Activated naive CD8-positive, alpha-beta T cell treated with anti-CD3 and anti-CD28 coated beads, Interleukin-2, amount 50 U/mL, for 24 hours (primary cell): ENCODE data around the gene DNAJA3.

Source experiments
- ATAC-seq: fragments of 150-1000 bp; cut with Tn5 transposase; one replicate; pipeline ENCODE4 v1.10.0; 2021
- DNase-seq: peaks from one replicate; pipeline ENCODE4 v3.0.0; 2021
- H3K27ac Mint-ChIP-seq: one replicate; pipeline ENCODE4 v1.8.0; 2021; ENCODE audit warnings: mild to moderate bottlenecking, mixed read lengths
- H3K27me3 Mint-ChIP-seq: one replicate; pipeline ENCODE4 v1.8.0; 2021; ENCODE audit warnings: mixed read lengths
- H3K36me3 Mint-ChIP-seq: one replicate; pipeline ENCODE4 v1.8.0; 2021; ENCODE audit warnings: low read depth, mixed read lengths
- H3K4me1 Mint-ChIP-seq: one replicate; pipeline ENCODE4 v1.8.0; 2021; ENCODE audit warnings: mixed read lengths
- H3K4me3 Mint-ChIP-seq: one replicate; pipeline ENCODE4 v1.8.0; 2021; ENCODE audit warnings: mild to moderate bottlenecking, moderate library complexity, mixed read lengths
- H3K9me3 Mint-ChIP-seq: one replicate; pipeline ENCODE4 v1.8.0; 2021; ENCODE audit warnings: mixed read lengths

Gene DNAJA3

DNA sequence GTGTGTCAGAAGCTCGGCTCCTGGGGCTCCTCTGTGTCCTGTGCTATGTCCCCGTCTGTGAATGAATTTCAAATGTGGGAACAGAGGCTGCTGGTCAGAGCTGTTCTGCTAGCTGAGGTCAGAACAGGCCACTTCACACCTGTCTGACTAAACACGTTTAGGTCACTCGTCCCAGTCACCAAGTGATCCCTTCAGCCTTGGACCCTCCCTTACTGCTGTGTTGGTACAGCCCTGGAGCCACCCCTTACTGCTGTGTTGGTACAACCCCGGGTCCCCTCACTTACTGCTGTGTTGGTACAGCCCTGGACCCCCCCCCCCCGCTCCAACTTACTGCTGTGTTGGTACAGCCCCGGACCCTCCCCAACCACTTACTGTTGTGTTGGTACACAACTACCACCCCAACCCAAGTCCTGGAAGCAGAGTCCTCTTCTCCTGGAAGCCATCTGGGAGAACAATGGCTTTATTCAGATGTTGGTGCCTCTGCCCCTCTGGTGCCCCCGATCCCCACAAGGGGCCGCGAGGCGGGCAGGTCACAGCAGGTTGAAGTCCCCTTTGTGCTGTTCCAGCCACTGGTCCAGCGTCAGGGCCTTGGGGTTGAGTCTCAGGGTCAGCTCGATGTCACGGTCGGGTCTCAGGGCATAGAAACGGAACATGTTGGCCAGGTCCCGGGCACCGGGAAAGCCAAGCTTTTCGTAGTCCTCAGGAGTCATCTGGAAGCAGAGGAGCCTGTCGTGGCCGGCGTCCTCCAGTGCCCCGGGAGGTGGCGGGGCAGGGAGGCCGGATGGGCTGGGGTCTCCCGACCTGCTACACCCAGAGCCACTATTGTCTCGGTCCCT lies 35.8 kb downstream of the DNAJA3 start:
- Mint-ChIP-seq H3K27ac (no peak overlapping the region), H3K9me3 (no peaks in the 10 kb centered on the region), H3K4me3 (no peak overlapping the region), H3K36me3 (peaks cover 34% of the 10 kb centered on the region), H3K4me1 (peaks cover 25% of the 10 kb centered on the region), H3K27me3 (no peaks in the 10 kb centered on the region)
- no peak for ATAC-seq
- no peak for DNase-seq

DNA sequence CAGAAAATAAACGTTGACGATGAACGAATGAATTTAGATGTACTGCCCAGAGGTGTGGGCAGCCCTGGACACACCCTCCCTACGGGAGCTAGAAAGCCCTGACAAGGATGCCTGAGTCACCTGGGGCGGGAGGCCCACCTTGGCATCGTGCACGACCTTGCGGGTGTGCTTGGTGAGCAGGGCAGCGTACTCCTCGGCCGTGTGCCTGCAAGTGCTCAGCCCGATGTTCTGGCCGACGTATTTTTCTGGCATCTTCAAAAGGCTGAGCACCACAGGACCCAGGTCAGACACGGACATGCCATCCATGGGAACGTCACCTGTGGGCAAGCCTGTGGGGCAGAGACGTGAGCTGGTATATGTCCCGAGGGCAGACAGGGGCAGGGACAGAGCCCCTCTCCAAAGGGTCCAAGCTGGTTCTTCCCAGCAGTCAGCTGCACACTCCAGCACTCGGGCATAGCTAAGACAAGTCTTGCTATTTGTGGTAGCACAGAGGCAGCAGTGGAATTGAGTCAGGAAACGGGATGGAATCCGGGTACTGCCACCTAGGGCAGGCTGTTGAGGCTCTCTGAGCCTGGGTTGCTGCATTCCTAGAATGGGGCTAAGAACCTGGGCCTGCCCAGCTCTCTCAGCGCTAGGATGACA lies 38.0 kb downstream of the DNAJA3 start:
- no peaks in the 10 kb centered on the region for H3K27me3 Mint-ChIP-seq
- peaks cover 30% of the 10 kb centered on the region for H3K36me3 Mint-ChIP-seq
- H3K27ac Mint-ChIP-seq, result peak overlapping the region; percentile 49

DNA sequence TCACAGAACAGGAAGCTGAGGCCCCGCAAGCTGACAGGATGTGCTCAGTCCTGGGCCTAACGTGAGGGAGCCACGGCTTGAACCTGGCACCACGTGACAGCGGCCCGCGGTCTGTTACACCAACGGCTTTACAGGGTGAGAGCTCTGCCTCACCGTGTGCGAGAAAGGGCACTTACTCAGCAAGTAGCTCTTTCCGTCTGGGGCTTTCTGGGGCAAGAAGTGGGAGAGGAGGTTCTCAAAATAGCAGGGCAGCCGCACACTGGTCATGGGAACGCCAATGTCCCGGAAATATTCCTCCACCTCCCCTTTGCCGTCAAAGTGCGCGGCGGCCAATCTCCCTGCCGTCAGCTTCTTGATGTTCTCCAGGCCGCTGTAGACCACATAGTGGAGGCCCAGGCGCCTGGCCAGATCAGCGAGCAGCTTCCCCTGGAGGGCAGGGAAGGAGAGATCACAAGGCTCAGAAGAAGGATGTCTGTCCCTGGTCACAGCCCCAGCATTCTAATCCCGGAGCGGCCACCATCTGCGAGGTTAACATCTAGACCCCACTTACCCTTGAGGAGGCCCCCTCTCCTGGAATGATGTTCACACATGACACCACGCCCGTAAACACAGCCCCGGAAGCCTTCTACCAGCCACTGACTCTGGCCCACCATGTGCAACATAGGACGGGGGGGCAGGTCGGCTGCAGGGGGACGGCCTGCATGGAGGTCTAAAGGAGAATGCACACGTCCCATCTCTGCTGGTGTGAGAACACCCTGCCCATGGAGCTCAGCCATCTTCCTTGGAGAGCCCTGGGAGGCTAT lies 40.5 kb downstream of the DNAJA3 start:
- peak overlapping the region; percentile 83 for H3K27ac Mint-ChIP-seq
- H3K9me3 Mint-ChIP-seq, result no peaks in the 10 kb centered on the region
- ATAC-seq (peak; percentile 98), DNase-seq (peak; percentile 66)
- peaks cover 21% of the 10 kb centered on the region for H3K4me1 Mint-ChIP-seq
- no peaks in the 10 kb centered on the region for H3K27me3 Mint-ChIP-seq
- peak overlapping the region; percentile 11 for H3K4me3 Mint-ChIP-seq
- peaks cover 19% of the 10 kb centered on the region for H3K36me3 Mint-ChIP-seq

More for the DNA sequence above, 38.0 kb downstream of the DNAJA3 start:
- ATAC-seq, result no peak
- Mint-ChIP-seq H3K4me3 (no peak overlapping the region), H3K9me3 (no peaks in the 10 kb centered on the region), H3K4me1 (peaks cover 28% of the 10 kb centered on the region)
- DNase-seq, result no peak

DNA sequence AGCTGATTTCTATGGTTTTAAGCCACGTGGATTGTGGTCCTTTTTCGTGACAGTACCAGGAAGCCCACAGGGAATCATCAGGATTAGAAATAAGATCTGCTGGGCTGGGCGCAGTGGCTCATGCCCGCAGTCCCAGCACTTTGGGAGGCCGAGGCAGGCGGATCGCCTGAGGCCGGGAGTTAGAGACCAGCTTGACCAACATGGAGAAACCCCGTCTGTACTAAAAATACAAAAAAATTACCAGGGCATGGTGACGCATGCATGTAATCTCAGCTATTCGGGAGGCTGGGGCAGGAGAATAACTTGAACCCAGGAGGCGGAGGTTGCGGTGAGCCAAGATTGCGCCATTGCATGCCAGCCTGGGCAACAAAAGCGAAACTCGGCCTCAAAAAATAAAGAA lies 42.2 kb downstream of the DNAJA3 start:
- H3K27ac Mint-ChIP-seq, result no peak overlapping the region
- peaks cover 21% of the 10 kb centered on the region for H3K36me3 Mint-ChIP-seq
- H3K4me1 Mint-ChIP-seq, result peaks cover 25% of the 10 kb centered on the region
- H3K4me3 Mint-ChIP-seq, result no peak overlapping the region
- no peaks in the 10 kb centered on the region for H3K27me3 Mint-ChIP-seq
- ATAC-seq (no peak), DNase-seq (no peak)
- H3K9me3 Mint-ChIP-seq, result no peaks in the 10 kb centered on the region

DNA sequence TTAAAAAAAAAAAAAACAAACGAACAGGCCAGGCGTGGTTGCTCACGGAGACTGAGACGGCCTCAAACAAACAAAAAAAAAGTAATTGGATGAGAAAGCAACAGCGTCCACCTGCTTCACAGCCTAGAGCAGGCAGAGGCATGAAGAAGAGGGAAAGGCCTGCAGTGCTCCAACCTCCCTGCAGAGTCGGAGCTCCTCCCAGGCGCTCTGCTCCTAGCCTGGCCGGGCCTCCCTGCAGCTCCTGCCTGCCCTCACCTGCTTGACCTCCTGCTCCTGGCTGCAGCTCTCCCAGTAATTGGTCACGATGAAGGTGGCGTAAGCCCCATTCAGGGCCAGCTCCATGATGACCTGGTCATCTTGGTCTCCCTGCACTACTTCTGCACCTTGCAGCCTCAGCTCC lies 43.3 kb downstream of the DNAJA3 start:
- Mint-ChIP-seq H3K27ac (no peak overlapping the region), H3K36me3 (peaks cover 19% of the 10 kb centered on the region)

DNA sequence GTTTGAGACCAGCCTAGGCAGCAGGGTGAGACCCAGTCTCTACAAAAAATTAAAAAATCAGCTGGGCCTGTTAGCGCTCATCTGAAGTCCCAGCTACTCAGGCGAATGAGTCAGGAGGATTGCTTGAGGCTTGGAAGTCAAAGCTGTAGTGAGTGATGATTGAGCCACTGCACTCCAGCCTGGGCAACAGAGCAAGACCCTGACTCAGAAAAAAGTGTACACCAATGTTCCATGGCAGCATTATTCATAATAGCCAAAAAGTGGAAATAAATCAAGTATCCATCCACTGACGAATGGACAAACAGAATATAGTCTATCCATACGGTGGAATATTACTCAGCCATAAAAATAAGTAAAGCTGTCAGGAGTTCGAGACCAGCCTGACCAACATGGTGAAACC lies 46.2 kb downstream of the DNAJA3 start:
- Mint-ChIP-seq H3K27ac (no peak overlapping the region), H3K27me3 (no peaks in the 10 kb centered on the region), H3K36me3 (peaks cover 10% of the 10 kb centered on the region), H3K4me1 (peaks cover 28% of the 10 kb centered on the region), H3K9me3 (no peaks in the 10 kb centered on the region), H3K4me3 (no peak overlapping the region)
- ATAC-seq (no peak), DNase-seq (no peak)

More for the DNA sequence above, 43.3 kb downstream of the DNAJA3 start:
- Mint-ChIP-seq H3K4me1 (peaks cover 32% of the 10 kb centered on the region), H3K4me3 (no peak overlapping the region), H3K27me3 (no peaks in the 10 kb centered on the region), H3K9me3 (no peaks in the 10 kb centered on the region)
- ATAC-seq, result no peak
- DNase-seq, result no peak

DNA sequence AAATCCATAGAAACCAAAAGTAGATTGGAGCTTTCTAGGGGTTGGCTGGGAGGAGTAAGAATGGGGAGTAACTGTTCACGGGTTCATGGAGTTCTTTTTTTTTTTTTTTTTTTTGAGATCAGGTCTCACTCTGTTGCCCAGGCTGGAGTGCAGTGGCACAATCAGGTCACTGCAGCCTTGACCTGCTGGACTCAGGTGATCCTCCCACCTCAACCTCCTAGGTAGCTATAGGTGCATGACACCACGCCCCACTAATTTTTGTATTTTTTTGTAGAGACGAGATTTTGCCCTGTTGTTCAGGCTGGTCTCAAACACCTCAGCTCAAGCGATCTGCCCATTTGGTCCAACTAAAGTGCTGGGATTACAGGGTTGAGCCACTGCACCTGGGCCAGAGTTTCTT lies 47.2 kb downstream of the DNAJA3 start:
- no peak for ATAC-seq
- Mint-ChIP-seq H3K4me1 (peaks cover 32% of the 10 kb centered on the region), H3K36me3 (peaks cover 10% of the 10 kb centered on the region), H3K9me3 (no peaks in the 10 kb centered on the region), H3K4me3 (peak overlapping the region; percentile 87), H3K27ac (peak overlapping the region; percentile 54), H3K27me3 (no peaks in the 10 kb centered on the region)
- no peak for DNase-seq

DNA sequence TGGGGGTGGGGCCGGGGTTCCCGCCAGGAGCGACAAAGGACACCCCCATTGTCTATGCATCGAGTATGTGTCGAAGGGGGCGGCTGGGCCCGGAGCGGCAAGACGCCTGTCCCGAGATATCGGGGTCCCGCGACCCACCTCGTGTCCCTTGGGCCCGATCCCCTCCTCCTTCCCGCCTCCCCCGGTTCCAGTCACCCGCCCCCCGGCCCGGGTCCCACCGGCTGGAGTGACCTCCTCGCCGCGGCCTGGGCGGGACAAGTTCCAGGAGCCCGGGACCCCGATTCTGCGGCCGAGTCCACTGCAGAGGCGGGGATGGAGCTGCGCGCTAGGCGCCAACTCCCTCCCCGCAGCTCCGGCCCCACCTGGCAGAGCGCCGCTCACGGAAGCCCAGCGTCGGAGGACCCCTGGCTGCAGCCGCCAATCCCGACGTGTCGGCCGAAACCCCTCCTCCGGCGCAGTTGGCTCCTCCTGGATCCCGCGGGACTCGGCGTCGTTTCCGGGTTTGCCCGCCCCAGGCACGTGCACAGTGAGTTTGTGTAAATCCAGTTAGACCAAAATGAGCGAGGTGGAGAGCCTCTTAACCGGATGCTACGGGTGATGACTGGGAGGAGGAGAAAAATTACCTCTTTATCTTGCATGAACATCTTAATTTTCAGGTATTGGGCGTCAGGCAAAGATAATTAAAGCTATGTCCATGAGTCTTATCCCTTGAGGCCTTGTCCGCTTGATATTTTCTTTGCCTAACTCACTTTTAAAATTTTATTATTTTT lies 48.7 kb downstream of the DNAJA3 start, which contains the start of gene NMRAL1:
Gene NMRAL1, minus strand, starts transcription at position 434 of the 770 bp plus-strand sequence. CDS start 493 bp downstream, outside the sequence.
- peaks cover 42% of the 10 kb centered on the region for H3K4me1 Mint-ChIP-seq
- peaks cover 14% of the 10 kb centered on the region for H3K36me3 Mint-ChIP-seq
- DNase-seq (peak; percentile 93), ATAC-seq (peak; percentile 63)
- H3K27me3 Mint-ChIP-seq, result no peaks in the 10 kb centered on the region
- peak within 1 kb of the TSS; percentile 87 for H3K4me3 Mint-ChIP-seq
- peak within 1 kb of the TSS; percentile 93 for H3K27ac Mint-ChIP-seq
- no peaks in the 10 kb centered on the region for H3K9me3 Mint-ChIP-seq

DNA sequence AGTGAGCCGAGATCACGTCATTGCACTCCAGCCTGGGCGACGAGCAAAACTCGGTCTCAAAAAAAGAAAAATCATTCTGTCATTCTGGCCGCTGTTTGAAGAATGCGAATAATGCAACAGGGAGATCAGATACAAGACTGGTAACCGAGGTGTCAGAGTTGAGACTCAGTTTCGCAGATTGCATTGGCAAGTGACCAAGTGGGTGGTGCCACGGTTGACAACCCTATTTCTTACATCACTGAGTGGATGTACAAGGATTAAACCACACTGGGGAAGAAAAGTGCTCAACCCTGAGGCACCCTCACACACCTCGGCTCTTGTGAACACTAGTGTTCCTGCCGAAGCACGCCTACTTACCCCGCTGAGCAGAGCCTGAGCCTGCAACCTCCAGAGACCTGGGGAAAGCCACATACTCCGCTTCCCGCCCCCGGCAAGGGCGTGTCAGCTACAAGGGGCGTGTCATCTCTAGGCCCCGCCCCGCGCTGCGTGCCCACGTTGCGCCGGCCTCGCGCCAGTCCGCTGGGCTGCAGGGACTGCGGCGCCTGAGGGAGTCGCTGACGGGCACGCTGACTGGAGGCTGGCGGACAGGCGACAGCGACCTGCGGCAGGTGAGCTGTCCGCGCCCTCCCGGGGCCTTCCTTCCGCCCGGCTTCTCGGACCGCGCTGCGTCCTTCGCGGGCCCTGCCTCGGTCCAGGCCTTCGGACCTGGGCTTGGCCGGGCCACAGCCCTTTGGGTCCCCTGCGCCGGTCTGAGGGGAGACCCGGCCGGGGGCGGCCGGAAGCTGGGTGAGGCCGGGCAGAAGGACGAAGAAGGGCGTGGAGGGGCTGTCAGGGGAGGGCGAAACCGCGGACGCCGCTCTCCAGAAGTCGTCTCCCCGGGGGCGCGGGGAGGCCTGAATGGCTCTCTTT lies 50.5 kb downstream of the DNAJA3 start, which contains the start of gene HMOX2:
Gene HMOX2, plus strand, starts transcription at position 519 of the 909 bp plus-strand sequence. CDS start 29,127 bp downstream, outside the sequence.
- H3K4me1 Mint-ChIP-seq, result peaks cover 48% of the 10 kb centered on the region
- no peaks in the 10 kb centered on the region for H3K27me3 Mint-ChIP-seq
- H3K27ac Mint-ChIP-seq, result peak within 1 kb of the TSS; percentile 93
- peak; percentile 95 for DNase-seq
- peaks cover 14% of the 10 kb centered on the region for H3K36me3 Mint-ChIP-seq
- H3K4me3 Mint-ChIP-seq, result peak within 1 kb of the TSS; percentile 87
- ATAC-seq, result peak; percentile 87
- H3K9me3 Mint-ChIP-seq, result no peaks in the 10 kb centered on the region

DNA sequence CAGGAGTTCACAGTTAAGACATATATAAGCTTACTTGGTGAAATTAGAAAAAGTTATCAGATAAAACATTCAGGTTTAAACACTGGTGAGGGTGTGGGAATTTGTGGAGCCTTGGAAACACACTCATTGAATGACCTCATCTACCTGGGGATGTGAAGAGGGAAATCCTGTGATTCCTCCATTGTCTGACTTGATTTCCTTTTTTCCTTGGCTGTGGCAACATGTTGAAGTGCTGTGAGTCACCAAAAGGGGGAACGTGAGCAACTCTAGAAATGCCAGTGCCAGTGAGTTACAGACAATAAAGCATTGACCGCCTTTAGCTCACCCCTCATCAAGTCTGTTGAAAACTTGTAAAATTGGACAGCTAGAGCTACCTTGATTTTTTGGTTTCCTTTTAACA lies 52.3 kb downstream of the DNAJA3 start:
- Mint-ChIP-seq H3K4me1 (peaks cover 59% of the 10 kb centered on the region), H3K27ac (peak overlapping the region; percentile 73)

DNA sequence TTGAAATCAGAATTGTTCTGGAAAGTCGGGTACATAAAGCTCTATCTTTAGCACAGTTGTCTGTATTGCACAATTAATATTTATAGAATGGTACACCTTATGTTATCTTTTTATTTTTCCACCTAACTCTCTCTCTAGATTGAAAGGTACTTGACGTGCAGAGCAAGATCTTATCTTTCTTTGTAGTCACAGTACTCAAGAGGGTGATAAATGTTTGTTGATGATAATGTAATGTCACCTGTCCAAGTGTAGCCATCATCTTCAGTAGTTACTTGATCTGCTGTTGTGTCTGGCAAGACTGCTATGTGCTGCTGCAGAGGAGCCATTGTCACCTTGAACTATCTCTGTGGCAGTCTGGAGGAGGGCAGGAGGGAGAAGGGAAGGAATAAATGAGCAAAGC lies 55.9 kb downstream of the DNAJA3 start:
- Mint-ChIP-seq H3K27ac (peak overlapping the region; percentile 13), H3K4me3 (no peak overlapping the region), H3K4me1 (peaks cover 47% of the 10 kb centered on the region), H3K9me3 (no peaks in the 10 kb centered on the region), H3K27me3 (no peaks in the 10 kb centered on the region), H3K36me3 (peaks cover 26% of the 10 kb centered on the region)
- ATAC-seq (no peak), DNase-seq (no peak)

More for the DNA sequence above, 52.3 kb downstream of the DNAJA3 start:
- DNase-seq (no peak), ATAC-seq (no peak)
- H3K4me3 Mint-ChIP-seq, result peak overlapping the region; percentile 87
- no peaks in the 10 kb centered on the region for H3K9me3 Mint-ChIP-seq
- H3K36me3 Mint-ChIP-seq, result peaks cover 16% of the 10 kb centered on the region
- no peaks in the 10 kb centered on the region for H3K27me3 Mint-ChIP-seq

DNA sequence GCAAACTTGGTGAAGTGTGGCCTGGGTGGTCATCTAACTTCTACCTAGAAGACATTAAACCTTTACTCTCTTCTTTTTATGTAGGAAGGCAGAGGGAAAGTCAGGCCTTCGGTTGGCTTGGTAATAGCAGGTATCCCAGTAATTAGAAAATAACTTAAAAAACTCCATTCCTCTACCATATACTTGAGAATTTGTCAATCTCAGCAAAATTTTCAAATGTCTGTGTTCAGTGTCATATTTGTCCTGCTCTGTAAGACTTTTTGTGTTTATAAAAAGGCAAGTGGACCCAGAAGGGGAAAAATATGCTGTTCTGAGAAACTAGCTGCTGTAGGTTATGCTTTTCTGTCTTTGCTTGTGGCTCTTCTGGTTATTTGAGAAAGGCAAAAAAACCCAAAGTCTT lies 56.3 kb downstream of the DNAJA3 start:
- Mint-ChIP-seq H3K36me3 (peaks cover 30% of the 10 kb centered on the region), H3K4me3 (no peak overlapping the region), H3K27ac (peak overlapping the region; percentile 24), H3K4me1 (peaks cover 51% of the 10 kb centered on the region), H3K27me3 (no peaks in the 10 kb centered on the region), H3K9me3 (no peaks in the 10 kb centered on the region)
- DNase-seq (no peak), ATAC-seq (no peak)
